CD4-positive, alpha-beta T cell treated with Interleukin-12 subunit alpha and Interleukin-12 subunit beta, for 1 hour (primary cell): ENCODE measurements around the gene TSHZ1.
"Not testable (repeated sequence)": the region's sequence is repeated elsewhere in the genome, so short reads cannot be mapped to it uniquely, and the experiment has no call there.

Source experiments
- DNase-seq: peaks from one replicate; pipeline ENCODE4 v3.0.0-alpha.2; 2020

Gene TSHZ1

GRCh38 chr18:75185460-75185859 lies 25.1 kb upstream of the TSHZ1 start:
- DNase-seq = no peak

GRCh38 chr18:75187702-75188101 lies 22.9 kb upstream of the TSHZ1 start:
- DNase-seq = not testable (repeated sequence)

GRCh38 chr18:75189696-75190095 lies 20.9 kb upstream of the TSHZ1 start:
- DNase-seq = no peak

GRCh38 chr18:75192899-75193298 lies 17.7 kb upstream of the TSHZ1 start:
- DNase-seq = no peak

- no peak for DNase-seq
Observed at GRCh38 chr18:75198036-75198435, 12.6 kb upstream of the TSHZ1 start.

GRCh38 chr18:75199327-75199726 lies 11.3 kb upstream of the TSHZ1 start:
- no peak for DNase-seq

- no peak for DNase-seq
Observed at GRCh38 chr18:75200071-75200470, 10.5 kb upstream of the TSHZ1 start.

- no peak for DNase-seq
Observed at GRCh38 chr18:75200605-75201280, 9.9 kb upstream of the TSHZ1 start.

GRCh38 chr18:75201282-75202270 lies 9.0 kb upstream of the TSHZ1 start:
- no peak for DNase-seq

- no peak for DNase-seq
Observed at GRCh38 chr18:75202696-75203365, 7.8 kb upstream of the TSHZ1 start.

GRCh38 chr18:75203416-75204268 lies 7.0 kb upstream of the TSHZ1 start:
- DNase-seq = no peak

GRCh38 chr18:75204269-75204731 lies 6.3 kb upstream of the TSHZ1 start:
- DNase-seq = no peak

- DNase-seq = no peak
Observed at GRCh38 chr18:75204732-75205513, 5.7 kb upstream of the TSHZ1 start.

- no peak for DNase-seq
Observed at GRCh38 chr18:75205514-75206132, 5.0 kb upstream of the TSHZ1 start.

- DNase-seq = no peak
Observed at GRCh38 chr18:75206452-75207309, 3.9 kb upstream of the TSHZ1 start.

- DNase-seq = no peak
Observed at GRCh38 chr18:75207310-75208154, 3.1 kb upstream of the TSHZ1 start.

- DNase-seq = peak; percentile 44
Observed at GRCh38 chr18:75208155-75208835, 2.3 kb upstream of the TSHZ1 start.

- DNase-seq = no peak
Observed at GRCh38 chr18:75208836-75209128, 1.8 kb upstream of the TSHZ1 start.
